Naive thymus-derived CD4-positive, alpha-beta T cell (primary cell): ENCODE results near the gene EEIG2. TPM values are rescaled to one million over a fixed set of nuclear protein-coding genes. Genes with fewer than 3 reads are reported as not detected.

ENCODE experiments used
- ATAC-seq: fragments of 150-1000 bp; cut with Tn5 transposase; 2 replicates; pipeline ENCODE4 v1.10.0; 2021; ENCODE audit warnings: mild to moderate bottlenecking, moderate library complexity
- CTCF ChIA-PET: fragments of 350-600 bp; sonication (Branson Sonifier 250); formaldehyde crosslinking; loops from one replicate; lab custom pipeline; 2021; ENCODE audit warnings: antibody characterized with exemption; lab: Charles Lee
- POLR2A ChIA-PET: fragments of 350-600 bp; sonication (Branson Sonifier 250); formaldehyde crosslinking; loops from one replicate; lab custom pipeline; 2021; ENCODE audit warnings: antibody characterized with exemption, inconsistent platforms; lab: Charles Lee
- DNase-seq, 9 donors: peaks; one replicate each; pipeline versions ENCODE4 v3.0.0 to v3.0.0-alpha.2; 2020 to 2022; ENCODE audit warnings: mixed read lengths in 1 of 9
- H3K27ac ChIP-seq: one replicate; pipeline ENCODE4 v1.7.0; 2013; ENCODE audit warnings: mild to moderate bottlenecking, low read depth, low read length, moderate library complexity
- H3K27me3 ChIP-seq, 2 donors: one replicate each; pipeline ENCODE4 v1.7.0; 2013; ENCODE audit warnings: low read length in 2 of 2, mild to moderate bottlenecking in 2 of 2, moderate library complexity in 2 of 2; ENCODE audit not compliant: control insufficient read depth in 2 of 2, insufficient read depth in 2 of 2
- H3K36me3 ChIP-seq, 3 experiments: 1 replicate in 2 of 3; 2 replicates in 1 of 3; pipeline ENCODE4 v1.7.0; 2013; ENCODE audit warnings: low read length in 3 of 3, mild to moderate bottlenecking in 3 of 3, moderate library complexity in 1 of 3; ENCODE audit not compliant: insufficient read depth in 3 of 3, control insufficient read depth in 2 of 3
- H3K4me1 ChIP-seq, 2 donors: one replicate each; pipeline ENCODE4 v1.7.0; 2013; ENCODE audit warnings: low read length in 2 of 2, mild to moderate bottlenecking in 2 of 2, moderate library complexity in 1 of 2; ENCODE audit not compliant: control insufficient read depth in 2 of 2, insufficient read depth in 2 of 2
- H3K4me3 ChIP-seq: 2 replicates; pipeline ENCODE4 v1.7.0; 2013; ENCODE audit warnings: mild to moderate bottlenecking, low read length
- H3K9me3 ChIP-seq, 3 experiments: 1 replicate in 2 of 3; 2 replicates in 1 of 3; pipeline ENCODE4 v1.7.0; 2013; ENCODE audit warnings: low read length in 3 of 3; ENCODE audit not compliant: control insufficient read depth in 2 of 3
- H3K27ac Mint-ChIP-seq, 9 donors: one replicate each; pipeline ENCODE4 v1.8.0; 2020 to 2022; ENCODE audit warnings: mixed read lengths in 9 of 9, mild to moderate bottlenecking in 8 of 9, moderate library complexity in 5 of 9, inconsistent platforms in 2 of 9
- H3K27me3 Mint-ChIP-seq, 5 donors: one replicate each; pipeline ENCODE4 v1.8.0; 2021 to 2022; ENCODE audit warnings: mixed read lengths in 5 of 5, mild to moderate bottlenecking in 1 of 5
- H3K36me3 Mint-ChIP-seq, 5 donors: one replicate each; pipeline ENCODE4 v1.8.0; 2020 to 2022; ENCODE audit warnings: mixed read lengths in 5 of 5, mild to moderate bottlenecking in 3 of 5, inconsistent platforms in 1 of 5
- H3K4me1 Mint-ChIP-seq, 7 donors: one replicate each; pipeline ENCODE4 v1.8.0; 2020 to 2022; ENCODE audit warnings: mixed read lengths in 7 of 7, mild to moderate bottlenecking in 3 of 7, inconsistent platforms in 1 of 7
- H3K4me3 Mint-ChIP-seq, 10 donors: one replicate each; pipeline ENCODE4 v1.8.0; 2020 to 2022; ENCODE audit warnings: mild to moderate bottlenecking in 10 of 10, mixed read lengths in 10 of 10, moderate library complexity in 6 of 10, inconsistent platforms in 2 of 10
- H3K9me3 Mint-ChIP-seq, 11 donors: one replicate each; pipeline ENCODE4 v1.8.0; 2020 to 2022; ENCODE audit warnings: mixed read lengths in 11 of 11, mild to moderate bottlenecking in 4 of 11, inconsistent platforms in 1 of 11, moderate library complexity in 1 of 11
- intact Hi-C, 2 donors: fragments of 100-400 bp; cut with micrococcal nuclease; formaldehyde crosslinking; loops; one replicate each; pipeline ENCODE4 v1.15.1; 2023
- polyA plus RNA-seq, 2 donors: library from polyadenylated mRNA; unstranded; fragments of 300-500 nt; fragmentation: Illumina TruSeq; gene quantifications; one replicate each; pipeline ENCODE4 v1.2.3, GENCODE V29; 2021
- total RNA-seq, 6 experiments: library from RNA in 5 of 6; stranded (reverse) in 5 of 6; gene quantifications; 1 replicate in 5 of 6; 2 replicates in 1 of 6; pipeline ENCODE4 v1.2.3 and lab custom pipeline; 2021 to 2026

The EEIG2 gene
- total and polyA plus RNA-seq, 7 experiments from 2014 or later = 0.72 to 15.9 (median 8.6) TPM

GRCh38 chr1:108560874-108561459 is 1.1 kb downstream of the EEIG2 start:
- Histone ChIP-seq H3K9me3 (no peaks in the 10 kb centered on the region), H3K36me3 (no peaks in the 10 kb centered on the region), H3K27ac (peak overlapping the region; percentile 62), H3K4me1 (peaks cover 21 to 31% of the 10 kb centered on the region in 2 donors), H3K4me3 (peak overlapping the region; percentile 63), H3K27me3 (no peaks in the 10 kb centered on the region)
- Mint-ChIP-seq H3K4me1 (peaks cover 22 to 38% (median 36%) of the 10 kb centered on the region in 7 donors), H3K4me3 (peak overlapping the region in 9 of 10 donors; percentile 93 to 99 (median 96)), H3K27me3 (no peaks in the 10 kb centered on the region), H3K27ac (peak overlapping the region; percentile 84 to 96 (median 91)), H3K9me3 (no peaks in the 10 kb centered on the region), H3K36me3 (no peaks in the 10 kb centered on the region)
- CTCF ChIA-PET = interaction anchor here (0.6 to 6.2 kb wide), 20 partner anchors 9 to 779 kb away, joined by 3 to 99 read pairs (median 4); partner anchors contain the start of genes HENMT1 and PRPF38B
- POLR2A ChIA-PET = interaction anchor here (0.6 to 4.6 kb wide), 9 partner anchors 8 to 448 kb away, joined by 3 to 53 read pairs (median 10); partner anchors contain the start of genes HENMT1, PRPF38B and SLC25A24
- ATAC-seq = peak; percentile 22
- intact Hi-C loops = loop anchor here (1.0 to 5.0 kb wide), 13 partner anchors 49 to 779 kb away; partner anchors contain the start of genes SLC25A24 (in 2 of the 2), CLCC1 (in 1 of the 2), ELAPOR1 (in 1 of the 2) and TMEM167B (in 1 of the 2)
- DNase-seq = peak in 8 of 9 donors; percentile 10 to 44 (median 22)

GRCh38 chr1:108561689-108562326 is 1.9 kb downstream of the EEIG2 start:
- peaks cover 21 to 31% of the 10 kb centered on the region in 2 donors for H3K4me1 ChIP-seq
- peaks cover 24 to 38% (median 36%) of the 10 kb centered on the region in 7 donors for H3K4me1 Mint-ChIP-seq
- H3K9me3 Mint-ChIP-seq = no peaks in the 10 kb centered on the region
- ATAC-seq (peak; percentile 72), DNase-seq (peak; percentile 60 to 85 (median 79))
- no peaks in the 10 kb centered on the region for H3K27me3 Mint-ChIP-seq
- H3K4me3 Mint-ChIP-seq = peak overlapping the region in 9 of 10 donors; percentile 56 to 99 (median 95)
- no peaks in the 10 kb centered on the region for H3K27me3 ChIP-seq
- H3K36me3 ChIP-seq = no peaks in the 10 kb centered on the region
- no peaks in the 10 kb centered on the region for H3K36me3 Mint-ChIP-seq
- ChIA-PET CTCF (interaction anchor here (0.6 to 6.2 kb wide), 14 partner anchors 8 to 551 kb away, joined by 3 to 99 read pairs (median 4); partner anchors contain the start of gene PRPF38B), POLR2A (interaction anchor here (0.7 to 4.6 kb wide), 8 partner anchors 7 to 361 kb away, joined by 3 to 53 read pairs (median 10); partner anchors contain the start of genes HENMT1, PRPF38B and SLC25A24)
- no peak overlapping the region for H3K27ac ChIP-seq
- H3K9me3 ChIP-seq = no peaks in the 10 kb centered on the region
- peak overlapping the region; percentile 63 for H3K4me3 ChIP-seq
- intact Hi-C loops = loop anchor here (1.0 to 5.0 kb wide), 13 partner anchors 50 to 780 kb away; partner anchors contain the start of genes SLC25A24 (in 2 of the 2), CLCC1 (in 1 of the 2), ELAPOR1 (in 1 of the 2) and TMEM167B (in 1 of the 2)
- peak overlapping the region in 5 of 9 donors; percentile 37 to 89 (median 55) for H3K27ac Mint-ChIP-seq

- H3K27me3 Mint-ChIP-seq = no peaks in the 10 kb centered on the region
- POLR2A ChIA-PET = no interaction called here
- peak overlapping the region in 2 of 9 donors; percentile 17 to 42 for H3K27ac Mint-ChIP-seq
- Histone ChIP-seq H3K27ac (no peak overlapping the region), H3K4me1 (peaks cover 21 to 31% of the 10 kb centered on the region in 2 donors), H3K27me3 (no peaks in the 10 kb centered on the region), H3K9me3 (no peaks in the 10 kb centered on the region), H3K36me3 (no peaks in the 10 kb centered on the region), H3K4me3 (no peak overlapping the region)
- ATAC-seq (no peak), DNase-seq (no peak)
- no peaks in the 10 kb centered on the region for H3K9me3 Mint-ChIP-seq
- CTCF ChIA-PET = interaction anchor here (1.1 to 6.2 kb wide), 2 partner anchors 42 to 53 kb away, joined by 3 to 99 read pairs; no protein-coding TSS in a partner anchor
- no peaks in the 10 kb centered on the region for H3K36me3 Mint-ChIP-seq
- H3K4me1 Mint-ChIP-seq = peaks cover 24 to 40% (median 38%) of the 10 kb centered on the region in 7 donors
- intact Hi-C loops = loop anchor here in 1 of 2 donors (5.0 kb wide), 4 partner anchors 143 to 548 kb away; partner anchors contain the start of genes CLCC1, ELAPOR1 and TMEM167B
- no peak overlapping the region for H3K4me3 Mint-ChIP-seq
Observed at GRCh38 chr1:108563808-108564207, 3.9 kb downstream of the EEIG2 start.

- no peaks in the 10 kb centered on the region for H3K9me3 ChIP-seq
- H3K27me3 ChIP-seq = no peaks in the 10 kb centered on the region
- Mint-ChIP-seq H3K27ac (no peak overlapping the region), H3K4me3 (no peak overlapping the region), H3K4me1 (peaks cover 18 to 43% (median 38%) of the 10 kb centered on the region in 7 donors), H3K9me3 (no peaks in the 10 kb centered on the region), H3K36me3 (no peaks in the 10 kb centered on the region), H3K27me3 (no peaks in the 10 kb centered on the region)
- H3K4me1 ChIP-seq = peaks cover 14 to 24% of the 10 kb centered on the region in 2 donors
- DNase-seq = no peak
- intact Hi-C loops = no loop called here
- no peak for ATAC-seq
- H3K36me3 ChIP-seq = no peaks in the 10 kb centered on the region
- H3K4me3 ChIP-seq = no peak overlapping the region
- ChIA-PET CTCF (interaction anchor here (1.1 to 6.2 kb wide), 2 partner anchors 43 to 55 kb away, joined by 3 to 99 read pairs; no protein-coding TSS in a partner anchor), POLR2A (no interaction called here)
- H3K27ac ChIP-seq = no peak overlapping the region
Observed at GRCh38 chr1:108565081-108565480, 5.2 kb downstream of the EEIG2 start.

GRCh38 chr1:108565512-108565911 is 5.6 kb downstream of the EEIG2 start:
- no peaks in the 10 kb centered on the region for H3K36me3 Mint-ChIP-seq
- no peaks in the 10 kb centered on the region for H3K9me3 ChIP-seq
- no peak for DNase-seq
- peaks cover 14 to 29% of the 10 kb centered on the region in 2 donors for H3K4me1 ChIP-seq
- H3K4me1 Mint-ChIP-seq = peaks cover 17 to 43% (median 37%) of the 10 kb centered on the region in 7 donors
- ChIA-PET CTCF (no interaction called here), POLR2A (no interaction called here)
- H3K27me3 Mint-ChIP-seq = no peaks in the 10 kb centered on the region
- no peak overlapping the region for H3K27ac ChIP-seq
- H3K4me3 Mint-ChIP-seq = no peak overlapping the region
- H3K9me3 Mint-ChIP-seq = no peaks in the 10 kb centered on the region
- no peak overlapping the region for H3K4me3 ChIP-seq
- H3K27me3 ChIP-seq = no peaks in the 10 kb centered on the region
- ATAC-seq = no peak
- intact Hi-C loops = no loop called here
- H3K27ac Mint-ChIP-seq = peak overlapping the region in 1 of 9 donors; percentile 58
- no peaks in the 10 kb centered on the region for H3K36me3 ChIP-seq

- Histone ChIP-seq H3K36me3 (no peaks in the 10 kb centered on the region), H3K4me3 (no peak overlapping the region), H3K27ac (no peak overlapping the region), H3K27me3 (no peaks in the 10 kb centered on the region), H3K9me3 (no peaks in the 10 kb centered on the region), H3K4me1 (peaks cover 0 to 10% of the 10 kb centered on the region in 2 donors)
- CTCF ChIA-PET = interaction anchor here (3.2 kb wide), 1 partner anchor 8 kb away, joined by 14 read pairs; the partner anchor contains the start of gene EEIG2
- no peaks in the 10 kb centered on the region for H3K36me3 Mint-ChIP-seq
- POLR2A ChIA-PET = interaction anchor here (0.9 kb wide), 1 partner anchor 7 kb away, joined by 4 read pairs; no protein-coding TSS in a partner anchor
- no peaks in the 10 kb centered on the region for H3K27me3 Mint-ChIP-seq
- DNase-seq (no peak), ATAC-seq (no peak)
- no peak overlapping the region for H3K4me3 Mint-ChIP-seq
- peaks cover 8 to 14% (median 13%) of the 10 kb centered on the region in 7 donors for H3K4me1 Mint-ChIP-seq
- intact Hi-C loops = no loop called here
- H3K9me3 Mint-ChIP-seq = peaks cover 0 to 4% (median 0%) of the 10 kb centered on the region in 11 donors
- H3K27ac Mint-ChIP-seq = no peak overlapping the region
Observed at GRCh38 chr1:108568589-108568988, 8.7 kb downstream of the EEIG2 start.
